GM12865 (cell line): ENCODE data around the gene NDUFB10.

ENCODE experiments used
- DNase-seq: peaks from one replicate; pipeline ENCODE4 v3.0.0; 2010; ENCODE audit warnings: low read depth
- H3K4me3 ChIP-seq: 2 replicates; pipeline ENCODE4 v1.5.1; 2011; ENCODE audit warnings: mild to moderate bottlenecking, low read depth, low read length, control low read depth
- TF ChIP-seq, protein P1 (sequence below): IDR thresholded peaks from 2 replicates; pipeline ENCODE4 v1.5.1; 2011; ENCODE audit warnings: low read length, control low read depth, low read depth, inconsistent platforms; ENCODE audit not compliant: insufficient read depth; ENCODE audit errors: missing control alignments

The NDUFB10 gene

DNA sequence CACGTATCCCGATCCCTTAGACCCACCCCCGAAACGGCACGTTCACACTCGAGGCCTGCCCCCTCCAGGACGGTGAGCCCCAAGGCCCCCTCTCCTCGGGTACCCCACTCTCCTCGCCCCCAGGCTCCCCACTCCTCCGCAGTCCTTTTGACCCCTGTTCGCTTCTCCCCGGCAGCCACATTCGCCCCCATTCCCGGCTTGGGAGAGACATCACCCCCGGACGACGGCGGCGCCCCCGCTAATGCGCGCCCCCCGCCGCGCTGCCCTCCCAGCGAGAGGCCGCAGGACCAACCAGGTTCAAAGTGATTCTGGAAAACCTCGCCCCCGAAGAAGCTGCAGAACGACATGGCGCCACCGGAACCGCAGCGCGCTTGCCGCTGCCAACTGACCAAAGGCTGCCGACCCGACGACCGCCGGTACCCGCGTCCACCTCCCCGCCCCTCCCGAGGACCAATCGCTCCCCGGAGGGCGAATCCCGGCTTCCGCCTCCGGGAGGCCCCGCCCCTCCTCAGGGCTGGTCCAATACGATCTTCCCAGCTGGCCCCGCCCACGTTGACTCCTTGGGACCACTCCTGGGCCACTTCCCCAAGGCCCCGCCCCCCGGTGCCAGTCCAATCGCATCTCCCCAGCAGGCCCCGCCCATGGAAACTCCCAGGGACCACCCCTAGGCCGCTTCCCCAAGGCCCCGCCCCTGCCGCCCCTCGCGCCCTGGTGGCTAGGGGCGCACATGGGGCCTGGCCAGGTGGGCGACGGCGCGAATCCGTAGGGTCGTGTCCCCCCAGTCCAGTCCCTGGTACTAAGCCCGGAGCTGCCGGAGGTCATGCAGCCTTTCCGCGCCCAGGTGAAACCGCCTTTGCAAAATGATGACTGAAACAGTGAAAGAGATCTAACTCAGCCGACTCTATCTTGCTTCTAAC, 16.3 kb upstream of the NDUFB10 start, which contains the start of gene MSRB1:
Gene MSRB1, minus strand, starts transcription at position 390 of the 917 bp plus-strand sequence. Its CDS starts 43 bp downstream, at position 347.
- TF ChIP-seq, protein P1, sequence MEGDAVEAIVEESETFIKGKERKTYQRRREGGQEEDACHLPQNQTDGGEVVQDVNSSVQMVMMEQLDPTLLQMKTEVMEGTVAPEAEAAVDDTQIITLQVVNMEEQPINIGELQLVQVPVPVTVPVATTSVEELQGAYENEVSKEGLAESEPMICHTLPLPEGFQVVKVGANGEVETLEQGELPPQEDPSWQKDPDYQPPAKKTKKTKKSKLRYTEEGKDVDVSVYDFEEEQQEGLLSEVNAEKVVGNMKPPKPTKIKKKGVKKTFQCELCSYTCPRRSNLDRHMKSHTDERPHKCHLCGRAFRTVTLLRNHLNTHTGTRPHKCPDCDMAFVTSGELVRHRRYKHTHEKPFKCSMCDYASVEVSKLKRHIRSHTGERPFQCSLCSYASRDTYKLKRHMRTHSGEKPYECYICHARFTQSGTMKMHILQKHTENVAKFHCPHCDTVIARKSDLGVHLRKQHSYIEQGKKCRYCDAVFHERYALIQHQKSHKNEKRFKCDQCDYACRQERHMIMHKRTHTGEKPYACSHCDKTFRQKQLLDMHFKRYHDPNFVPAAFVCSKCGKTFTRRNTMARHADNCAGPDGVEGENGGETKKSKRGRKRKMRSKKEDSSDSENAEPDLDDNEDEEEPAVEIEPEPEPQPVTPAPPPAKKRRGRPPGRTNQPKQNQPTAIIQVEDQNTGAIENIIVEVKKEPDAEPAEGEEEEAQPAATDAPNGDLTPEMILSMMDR = no peak
- peak within 1 kb of the TSS; percentile 82 for H3K4me3 ChIP-seq
- DNase-seq = peak; percentile 99

DNA sequence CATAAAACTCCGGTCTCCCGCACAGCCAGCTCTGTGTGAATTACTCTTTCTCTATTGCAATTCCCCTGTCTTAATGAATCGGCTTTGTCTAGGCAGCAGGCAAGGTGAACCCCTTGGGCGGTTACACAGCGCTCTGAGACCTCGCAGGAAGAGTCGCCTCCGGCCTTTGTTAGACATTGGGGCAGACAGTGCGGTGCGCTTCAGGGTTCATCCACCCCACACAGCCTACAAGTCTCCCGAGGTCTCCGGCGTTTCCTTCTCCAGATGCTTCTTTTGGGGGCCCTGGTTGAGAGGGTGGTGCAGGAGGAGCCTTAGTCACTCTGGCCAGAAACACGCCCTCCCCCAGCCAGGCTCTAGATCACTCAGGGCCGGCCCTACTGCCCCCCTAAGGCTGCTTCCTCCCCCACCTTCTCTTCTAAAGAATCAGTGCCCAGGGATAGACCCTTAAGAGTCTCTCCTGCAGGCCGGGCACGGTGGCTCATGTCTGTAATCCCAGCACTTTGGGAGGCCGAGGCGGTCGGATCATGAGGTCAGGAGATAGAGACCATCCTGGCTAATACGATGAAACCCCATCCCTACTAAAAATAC, 14.6 kb upstream of the NDUFB10 start:
- no peak for DNase-seq
- no peak overlapping the region for H3K4me3 ChIP-seq
- TF ChIP-seq, protein P1 = no peak

DNA sequence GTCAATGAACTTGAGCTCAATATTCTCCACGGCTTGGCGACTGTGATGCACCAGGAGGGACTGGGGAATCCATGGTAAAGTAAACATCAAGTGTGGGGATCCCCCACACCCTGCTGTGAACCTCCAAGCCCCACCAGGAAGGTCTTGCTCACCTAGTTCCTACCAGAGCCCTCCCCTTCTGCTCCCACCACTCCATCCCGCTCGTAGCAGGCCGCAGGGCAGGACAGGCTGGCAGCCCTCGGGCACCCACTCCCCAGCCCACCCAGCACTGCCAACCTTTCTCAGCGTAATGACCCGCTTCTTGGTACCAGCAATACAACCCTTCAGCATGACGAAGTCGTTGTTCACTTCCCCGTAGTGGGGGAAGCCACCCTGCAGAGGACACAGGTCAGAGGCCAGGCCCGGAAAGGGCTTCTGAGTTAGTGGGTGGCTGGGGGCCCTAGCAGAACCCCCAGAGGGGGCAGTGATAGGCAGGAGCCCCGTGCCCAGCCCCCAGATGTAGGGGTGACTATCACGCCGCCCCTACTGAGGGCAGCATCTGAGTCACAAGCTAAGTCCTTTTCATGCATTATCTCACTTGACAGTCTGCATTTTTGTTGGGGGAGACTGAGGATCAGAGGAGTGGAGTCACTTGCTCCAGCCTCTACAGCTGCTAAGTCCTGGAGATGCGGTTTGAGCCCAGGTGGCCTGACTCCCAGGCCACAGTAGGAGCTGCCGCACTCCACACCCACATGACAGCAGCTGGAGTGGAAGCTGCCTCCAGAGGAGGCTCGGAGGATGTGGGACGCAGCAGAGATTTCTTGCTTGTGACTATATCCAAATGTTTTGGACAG, 13.6 kb upstream of the NDUFB10 start:
- DNase-seq = no peak
- TF ChIP-seq, protein P1 = no peak
- no peak overlapping the region for H3K4me3 ChIP-seq

DNA sequence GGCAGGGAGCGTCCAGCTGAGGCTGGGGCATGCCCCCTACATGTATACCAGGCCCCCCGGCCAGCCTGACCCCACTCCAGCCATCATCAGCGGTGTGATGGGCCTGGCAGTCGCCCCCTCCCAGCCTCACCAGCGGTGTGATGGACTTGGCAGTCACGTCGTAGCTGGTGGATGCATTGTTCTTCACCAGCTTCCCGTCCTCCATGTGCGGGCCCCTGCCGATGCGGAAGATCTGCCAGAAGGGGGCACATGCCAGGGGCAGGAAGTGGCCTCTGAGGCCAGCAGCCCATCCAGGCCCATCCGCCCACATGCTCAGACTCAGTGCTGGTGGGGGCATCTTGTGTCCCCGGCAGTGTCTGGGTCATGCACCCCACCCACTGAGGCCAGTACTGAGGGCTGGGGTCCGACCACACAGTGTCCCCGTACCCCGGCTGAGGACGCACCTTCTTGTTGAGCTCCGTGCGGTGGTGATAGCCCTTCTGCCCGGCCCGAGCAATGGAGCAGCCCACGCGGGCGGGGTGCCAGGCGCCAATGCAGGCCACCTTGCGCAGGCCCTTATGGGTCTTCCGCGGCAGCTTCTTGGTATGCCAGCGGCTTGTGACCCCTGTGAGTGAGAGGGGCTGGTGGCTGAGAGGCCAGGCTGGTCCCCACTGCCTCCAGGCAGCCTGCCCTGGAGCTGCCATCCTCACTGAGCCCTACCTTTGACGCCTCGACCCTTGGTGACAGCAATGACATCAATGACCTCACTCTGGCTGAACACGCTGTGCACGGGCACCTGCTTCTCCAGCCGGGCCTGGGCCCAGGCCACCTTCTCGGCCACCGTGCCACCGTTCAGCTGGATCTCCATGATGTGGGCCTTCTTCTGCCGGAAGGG, 12.6 kb upstream of the NDUFB10 start:
- H3K4me3 ChIP-seq = no peak overlapping the region
- TF ChIP-seq, protein P1 = no peak

DNA sequence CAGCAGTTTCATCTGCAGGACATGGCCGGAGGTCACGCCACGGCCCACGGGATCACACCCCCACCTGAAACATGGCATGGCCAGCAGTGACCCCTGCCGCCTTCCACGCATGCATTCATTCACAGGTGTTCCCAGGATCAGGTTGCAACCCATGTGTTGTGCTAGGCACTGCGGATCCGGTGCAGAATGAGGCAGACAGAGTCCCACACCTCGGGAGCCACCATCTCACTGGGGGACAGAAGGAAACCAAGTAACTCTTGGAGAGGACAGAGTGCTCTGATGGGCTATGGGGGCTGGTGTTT, 12.0 kb upstream of the NDUFB10 start:
- DNase-seq = no peak
- no peak overlapping the region for H3K4me3 ChIP-seq
- TF ChIP-seq, protein P1 = no peak

More for the DNA sequence above, 12.6 kb upstream of the NDUFB10 start:
- DNase-seq = no peak

DNA sequence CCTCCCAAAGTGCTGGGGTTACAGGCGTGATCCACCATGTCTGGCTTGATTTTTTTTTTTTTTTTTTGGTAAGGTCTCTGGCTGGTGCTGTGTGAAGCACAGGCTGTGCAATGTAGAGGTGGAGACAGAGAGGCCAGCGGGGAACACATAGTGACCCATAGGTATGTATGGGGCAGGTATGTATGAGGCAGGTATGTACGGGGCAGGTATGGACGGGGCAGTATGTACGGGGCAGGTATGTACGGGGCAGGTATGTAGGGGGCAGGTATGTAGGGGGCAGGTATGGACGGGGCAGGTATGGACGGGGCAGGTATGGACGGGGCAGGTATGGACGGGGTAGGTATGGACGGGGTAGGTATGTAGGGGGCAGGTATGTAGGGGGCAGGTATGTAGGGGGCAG, 9.8 kb upstream of the NDUFB10 start:
- DNase-seq = no peak
- TF ChIP-seq, protein P1 = no peak
- H3K4me3 ChIP-seq = no peak overlapping the region
